Measurements from ENCODE around the gene FAM107B.

Gene FAM107B

DNA sequence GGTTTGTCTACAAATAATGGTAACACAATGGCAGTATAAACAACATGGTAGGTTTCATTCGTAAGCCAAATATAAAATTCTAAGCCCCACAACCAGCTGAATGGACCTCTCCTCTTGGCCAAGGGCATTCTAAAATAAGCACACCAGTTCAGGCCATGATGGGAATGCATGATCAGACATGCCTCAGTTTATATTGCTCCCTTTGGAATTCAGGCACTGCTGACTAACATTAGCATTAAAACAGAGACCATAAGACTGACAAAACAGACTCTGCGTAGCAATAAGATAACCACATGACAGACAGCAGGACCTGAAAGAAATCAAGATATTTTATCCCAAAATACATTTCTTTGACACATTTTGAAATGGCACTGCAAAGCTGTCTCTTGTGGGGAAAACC is 125.8 kb downstream of the FAM107B start:
- H3K14ac ChIP-seq (ENCODE audit: low read length in 2 of 2), result no peak overlapping the region
- 87% methylated on average over 1 of the region's 2 CpGs for WGBS

DNA sequence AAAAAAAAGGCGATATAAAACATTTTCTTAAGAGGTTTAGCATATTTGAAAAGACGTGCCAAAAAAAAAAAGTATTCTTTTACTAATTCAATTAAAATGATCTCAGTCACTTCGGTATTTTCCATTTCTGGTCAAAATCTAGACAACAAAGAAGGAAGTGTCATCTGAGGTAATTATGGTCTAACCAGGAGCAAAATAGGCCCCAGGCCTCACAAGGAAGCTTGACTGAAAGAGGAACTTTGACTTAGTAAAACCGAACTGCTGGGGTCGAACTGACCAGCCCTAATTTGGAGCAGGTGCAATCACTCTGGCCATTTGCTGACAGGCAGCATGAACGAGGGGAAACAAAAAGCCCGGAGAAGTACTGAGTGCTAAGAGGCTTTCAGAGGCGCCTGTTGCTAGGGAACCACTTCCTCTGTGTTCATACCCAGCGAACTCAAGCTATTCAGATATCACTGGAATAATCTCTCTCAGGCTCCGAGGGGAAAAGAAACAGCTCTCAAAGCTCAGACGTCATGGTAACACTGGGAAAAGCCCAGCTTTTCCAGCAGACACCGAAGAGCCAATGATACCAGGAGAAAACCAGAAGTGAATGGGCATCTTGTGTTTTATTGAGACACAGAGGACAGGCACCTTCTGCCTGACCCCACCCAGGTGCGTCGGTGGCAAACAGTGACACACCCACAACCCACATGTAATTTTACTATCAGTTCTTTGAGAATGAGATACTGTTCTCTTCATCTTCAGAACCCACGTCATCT is 126.5 kb downstream of the FAM107B start:
- H3K27ac ChIP-seq (ENCODE audit: low read length, poor library complexity, severe bottlenecking), result no peak overlapping the region
- H3K4me2 ChIP-seq (ENCODE audit: low read length, poor library complexity, severe bottlenecking), result peak overlapping the region; percentile 19
- H2AK5ac ChIP-seq (ENCODE audit: low read length, severe bottlenecking), result no peak overlapping the region
- peak; percentile 99 for DNase-seq
- no peak overlapping the region for H4K8ac ChIP-seq (ENCODE audit: low read length)
- WGBS, result 30% methylated on average over 14 of the region's 15 CpGs
- H3K18ac ChIP-seq (ENCODE audit: low read depth in 1 of 2, low read length in 2 of 2), result no peak overlapping the region
- H2BK12ac ChIP-seq (ENCODE audit: low read length in 2 of 2), result peak overlapping the region in 1 of 2 experiments; percentile 21
- H3K4me3 ChIP-seq (ENCODE audit: insufficient read depth in 1 of 2, low read depth in 1 of 2, low read length in 2 of 2), result peak overlapping the region in 1 of 2 experiments; percentile 31
- no peak overlapping the region for H3K23ac ChIP-seq (ENCODE audit: low read length in 2 of 2)
- H3K14ac ChIP-seq (ENCODE audit: low read length in 2 of 2), result no peak overlapping the region
- peak overlapping the region; percentile 80 for H3K9ac ChIP-seq (ENCODE audit: low read length)
- no peak overlapping the region for H2BK120ac ChIP-seq (ENCODE audit: low read depth, low read length)
- H2BK15ac ChIP-seq (ENCODE audit: low read depth, poor library complexity, severe bottlenecking), result no peak overlapping the region
- no peaks in the 10 kb centered on the region for H3K79me1 ChIP-seq (replicated peaks; ENCODE audit: low read length, poor library complexity, severe bottlenecking)
- H3K9me3 ChIP-seq (ENCODE audit: control insufficient read depth, low read length), result no peaks in the 10 kb centered on the region
- H3K4ac ChIP-seq (ENCODE audit: low read depth in 1 of 2, low read length in 2 of 2), result peak overlapping the region in 1 of 2 experiments; percentile 6
- peaks cover 6% of the 10 kb centered on the region for H3K4me1 ChIP-seq (ENCODE audit: control insufficient read depth, insufficient read depth, low read depth, low read length)
- peak overlapping the region; percentile 43 for H4K91ac ChIP-seq (ENCODE audit: low read length)
- H3K36me3 ChIP-seq (ENCODE audit: control insufficient read depth in 1 of 2, insufficient read depth in 2 of 2, low read depth in 1 of 2, low read length in 2 of 2), result no peaks in the 10 kb centered on the region
- H2AFZ ChIP-seq (ENCODE audit: low read depth, low read length), result no peak overlapping the region
- H3K27me3 ChIP-seq (ENCODE audit: control insufficient read depth in 1 of 2, insufficient read depth in 1 of 2, low read length in 2 of 2), result peaks cover 0 to 7% of the 10 kb centered on the region in 2 experiments
- H2BK5ac ChIP-seq (ENCODE audit: low read depth, low read length, poor library complexity, severe bottlenecking), result no peak overlapping the region

More for the DNA sequence above, 125.8 kb downstream of the FAM107B start:
- H3K23ac ChIP-seq (ENCODE audit: low read length in 2 of 2), result no peak overlapping the region
- H2AFZ ChIP-seq (ENCODE audit: low read depth, low read length), result no peak overlapping the region
- no peaks in the 10 kb centered on the region for H3K9me3 ChIP-seq (ENCODE audit: control insufficient read depth, low read length)
- H2BK120ac ChIP-seq (ENCODE audit: low read depth, low read length), result no peak overlapping the region
- no peaks in the 10 kb centered on the region for H3K79me1 ChIP-seq (replicated peaks; ENCODE audit: low read length, poor library complexity, severe bottlenecking)
- no peak overlapping the region for H2BK5ac ChIP-seq (ENCODE audit: low read depth, low read length, poor library complexity, severe bottlenecking)
- peak overlapping the region; percentile 11 to 26 for H3K18ac ChIP-seq (ENCODE audit: low read depth in 1 of 2, low read length in 2 of 2)
- H3K9ac ChIP-seq (ENCODE audit: low read length), result peak overlapping the region; percentile 80
- DNase-seq, result no peak
- H3K27me3 ChIP-seq (ENCODE audit: control insufficient read depth in 1 of 2, insufficient read depth in 1 of 2, low read length in 2 of 2), result peaks cover 0 to 7% of the 10 kb centered on the region in 2 experiments
- no peak overlapping the region for H4K91ac ChIP-seq (ENCODE audit: low read length)
- no peak overlapping the region for H2AK5ac ChIP-seq (ENCODE audit: low read length, severe bottlenecking)
- no peak overlapping the region for H4K8ac ChIP-seq (ENCODE audit: low read length)
- H2BK15ac ChIP-seq (ENCODE audit: low read depth, poor library complexity, severe bottlenecking), result no peak overlapping the region
- peaks cover 9% of the 10 kb centered on the region for H3K4me1 ChIP-seq (ENCODE audit: control insufficient read depth, insufficient read depth, low read depth, low read length)
- peak overlapping the region in 1 of 2 experiments; percentile 31 for H3K4me3 ChIP-seq (ENCODE audit: insufficient read depth in 1 of 2, low read depth in 1 of 2, low read length in 2 of 2)
- no peak overlapping the region for H3K27ac ChIP-seq (ENCODE audit: low read length, poor library complexity, severe bottlenecking)
- H3K4me2 ChIP-seq (ENCODE audit: low read length, poor library complexity, severe bottlenecking), result no peak overlapping the region
- no peaks in the 10 kb centered on the region for H3K36me3 ChIP-seq (ENCODE audit: control insufficient read depth in 1 of 2, insufficient read depth in 2 of 2, low read depth in 1 of 2, low read length in 2 of 2)
- H3K4ac ChIP-seq (ENCODE audit: low read depth in 1 of 2, low read length in 2 of 2), result peak overlapping the region in 1 of 2 experiments; percentile 24
- no peak overlapping the region for H2BK12ac ChIP-seq (ENCODE audit: low read length in 2 of 2)

DNA sequence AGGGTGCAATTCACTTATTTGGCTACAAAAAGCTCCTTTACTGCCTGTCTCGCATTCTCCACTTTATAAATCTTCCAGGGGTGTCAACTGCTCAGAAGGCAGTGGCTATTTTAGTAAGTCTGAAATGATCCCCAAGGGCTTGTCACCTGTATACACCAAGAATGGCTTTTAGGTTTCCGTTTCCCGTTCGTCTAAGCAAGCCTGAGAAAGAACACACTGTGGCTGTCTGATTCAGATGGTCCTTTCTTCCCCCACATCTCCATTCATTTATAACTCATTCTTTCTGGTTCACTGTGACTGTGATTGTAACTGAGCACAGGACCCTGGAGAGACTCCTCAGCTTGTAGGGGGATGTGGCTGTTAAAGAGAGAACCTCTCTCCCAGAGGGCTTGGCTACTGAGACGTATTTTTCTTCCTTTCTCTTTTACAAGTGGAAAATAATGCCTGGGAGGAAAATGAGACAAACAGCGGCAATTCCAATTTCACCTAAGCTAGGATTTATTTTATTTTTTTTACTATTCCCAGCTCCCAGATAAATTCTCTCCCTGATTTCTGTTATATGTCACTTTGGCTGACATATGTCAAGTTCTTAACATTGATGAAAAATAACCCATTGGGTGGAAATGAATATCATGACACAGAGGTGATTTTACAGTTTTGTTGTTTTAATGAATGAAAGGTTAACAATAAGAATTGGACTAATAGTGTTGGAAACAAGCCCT is 129.3 kb downstream of the FAM107B start:
- H4K8ac ChIP-seq (ENCODE audit: low read length), result no peak overlapping the region
- no peak overlapping the region for H3K18ac ChIP-seq (ENCODE audit: low read depth in 1 of 2, low read length in 2 of 2)
- H3K27ac ChIP-seq (ENCODE audit: low read length, poor library complexity, severe bottlenecking), result no peak overlapping the region
- no peak overlapping the region for H3K4ac ChIP-seq (ENCODE audit: low read depth in 1 of 2, low read length in 2 of 2)
- H2BK15ac ChIP-seq (ENCODE audit: low read depth, poor library complexity, severe bottlenecking), result no peak overlapping the region
- peaks cover 3% of the 10 kb centered on the region for H3K4me1 ChIP-seq (ENCODE audit: control insufficient read depth, insufficient read depth, low read depth, low read length)
- H3K9me3 ChIP-seq (ENCODE audit: control insufficient read depth, low read length), result peaks cover 7% of the 10 kb centered on the region
- H3K36me3 ChIP-seq (ENCODE audit: control insufficient read depth in 1 of 2, insufficient read depth in 2 of 2, low read depth in 1 of 2, low read length in 2 of 2), result no peaks in the 10 kb centered on the region
- H3K23ac ChIP-seq (ENCODE audit: low read length in 2 of 2), result no peak overlapping the region
- H2BK12ac ChIP-seq (ENCODE audit: low read length in 2 of 2), result no peak overlapping the region
- no peak overlapping the region for H3K9ac ChIP-seq (ENCODE audit: low read length)
- WGBS, result 66% methylated on average over 6 of the region's 6 CpGs
- no peak overlapping the region for H3K14ac ChIP-seq (ENCODE audit: low read length in 2 of 2)
- H4K91ac ChIP-seq (ENCODE audit: low read length), result no peak overlapping the region
- H2BK5ac ChIP-seq (ENCODE audit: low read depth, low read length, poor library complexity, severe bottlenecking), result no peak overlapping the region
- H2AK5ac ChIP-seq (ENCODE audit: low read length, severe bottlenecking), result no peak overlapping the region
- H3K4me3 ChIP-seq (ENCODE audit: insufficient read depth in 1 of 2, low read depth in 1 of 2, low read length in 2 of 2), result no peak overlapping the region
- no peaks in the 10 kb centered on the region for H3K79me1 ChIP-seq (replicated peaks; ENCODE audit: low read length, poor library complexity, severe bottlenecking)
- H2AFZ ChIP-seq (ENCODE audit: low read depth, low read length), result no peak overlapping the region
- no peak overlapping the region for H3K4me2 ChIP-seq (ENCODE audit: low read length, poor library complexity, severe bottlenecking)
- peaks cover 11 to 31% of the 10 kb centered on the region in 2 experiments for H3K27me3 ChIP-seq (ENCODE audit: control insufficient read depth in 1 of 2, insufficient read depth in 1 of 2, low read length in 2 of 2)
- no peak for DNase-seq
- no peak overlapping the region for H2BK120ac ChIP-seq (ENCODE audit: low read depth, low read length)

DNA sequence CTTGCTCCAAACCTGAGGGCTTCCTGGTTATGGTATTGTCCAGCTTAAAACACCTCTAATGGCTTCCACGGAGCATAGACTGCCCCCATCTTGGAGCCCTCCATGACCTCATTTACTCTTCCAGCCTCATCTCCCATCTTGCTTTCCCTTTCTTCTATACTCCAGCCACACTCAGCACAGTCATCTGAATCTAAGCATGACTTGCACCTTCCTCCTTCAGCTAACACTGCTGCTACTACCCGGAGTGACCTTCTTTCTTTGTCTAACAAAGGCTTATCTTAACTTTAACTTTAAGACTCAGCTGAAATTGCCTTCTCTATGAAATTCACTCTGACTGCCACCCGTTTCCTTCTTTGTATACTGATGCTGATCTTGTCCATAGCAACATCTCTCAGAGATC is 135.1 kb downstream of the FAM107B start:
- Histone ChIP-seq H3K27ac (ENCODE audit: low read length, poor library complexity, severe bottlenecking) (no peak overlapping the region), H3K14ac (ENCODE audit: low read length in 2 of 2) (no peak overlapping the region), H2BK15ac (ENCODE audit: low read depth, poor library complexity, severe bottlenecking) (no peak overlapping the region), H3K4me2 (ENCODE audit: low read length, poor library complexity, severe bottlenecking) (no peak overlapping the region), H3K18ac (ENCODE audit: low read depth in 1 of 2, low read length in 2 of 2) (no peak overlapping the region), H2AFZ (ENCODE audit: low read depth, low read length) (no peak overlapping the region), H3K27me3 (ENCODE audit: control insufficient read depth in 1 of 2, insufficient read depth in 1 of 2, low read length in 2 of 2) (peaks cover 29 to 44% of the 10 kb centered on the region in 2 experiments), H3K4ac (ENCODE audit: low read depth in 1 of 2, low read length in 2 of 2) (no peak overlapping the region), H3K79me1 (replicated peaks; ENCODE audit: low read length, poor library complexity, severe bottlenecking) (no peaks in the 10 kb centered on the region), H2AK5ac (ENCODE audit: low read length, severe bottlenecking) (no peak overlapping the region), H3K9me3 (ENCODE audit: control insufficient read depth, low read length) (peaks cover 7% of the 10 kb centered on the region), H3K4me1 (ENCODE audit: control insufficient read depth, insufficient read depth, low read depth, low read length) (no peaks in the 10 kb centered on the region), H4K91ac (ENCODE audit: low read length) (no peak overlapping the region), H2BK120ac (ENCODE audit: low read depth, low read length) (no peak overlapping the region), H3K9ac (ENCODE audit: low read length) (no peak overlapping the region), H2BK12ac (ENCODE audit: low read length in 2 of 2) (no peak overlapping the region), H4K8ac (ENCODE audit: low read length) (no peak overlapping the region), H3K36me3 (ENCODE audit: control insufficient read depth in 1 of 2, insufficient read depth in 2 of 2, low read depth in 1 of 2, low read length in 2 of 2) (no peaks in the 10 kb centered on the region), H3K4me3 (ENCODE audit: insufficient read depth in 1 of 2, low read depth in 1 of 2, low read length in 2 of 2) (no peak overlapping the region), H2BK5ac (ENCODE audit: low read depth, low read length, poor library complexity, severe bottlenecking) (no peak overlapping the region), H3K23ac (ENCODE audit: low read length in 2 of 2) (no peak overlapping the region)
- no peak for DNase-seq
- WGBS, result 75% methylated on average over 3 of the region's 3 CpGs

All from mesenchymal stem cell (in vitro differentiated cells and primary cell).